ENCODE results near the gene WSB2. TPM values are rescaled to one million over a fixed set of nuclear protein-coding genes. Genes with fewer than 3 reads are reported as not detected.

Gene WSB2
- total and polyA plus RNA-seq, 9 of the 15 experiments (the other 6 are each of a cell fraction or from before 2014, with no cell fraction given) = 31.4 to 77.6 (median 52.6) TPM

DNA sequence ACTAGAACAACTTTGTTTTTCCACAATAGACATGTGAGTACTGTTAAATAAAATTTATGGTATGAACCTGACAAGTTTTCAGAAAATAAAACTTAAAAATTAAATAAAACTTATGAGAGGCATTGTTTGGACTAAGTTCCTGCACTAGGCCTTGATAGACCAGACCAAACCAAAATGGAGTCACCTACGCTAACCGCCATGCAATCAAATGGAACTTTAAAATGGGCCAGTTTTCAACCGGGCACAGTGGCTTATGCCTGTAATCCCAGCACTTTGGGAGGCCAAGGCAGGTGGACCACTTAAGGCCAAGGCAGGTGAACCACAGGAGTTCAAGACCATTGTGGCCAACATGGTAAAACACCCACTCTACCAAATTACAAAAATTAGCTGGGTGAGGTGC is 49.6 kb downstream of the WSB2 start (continued):
- TF ChIP-seq, protein P1, sequence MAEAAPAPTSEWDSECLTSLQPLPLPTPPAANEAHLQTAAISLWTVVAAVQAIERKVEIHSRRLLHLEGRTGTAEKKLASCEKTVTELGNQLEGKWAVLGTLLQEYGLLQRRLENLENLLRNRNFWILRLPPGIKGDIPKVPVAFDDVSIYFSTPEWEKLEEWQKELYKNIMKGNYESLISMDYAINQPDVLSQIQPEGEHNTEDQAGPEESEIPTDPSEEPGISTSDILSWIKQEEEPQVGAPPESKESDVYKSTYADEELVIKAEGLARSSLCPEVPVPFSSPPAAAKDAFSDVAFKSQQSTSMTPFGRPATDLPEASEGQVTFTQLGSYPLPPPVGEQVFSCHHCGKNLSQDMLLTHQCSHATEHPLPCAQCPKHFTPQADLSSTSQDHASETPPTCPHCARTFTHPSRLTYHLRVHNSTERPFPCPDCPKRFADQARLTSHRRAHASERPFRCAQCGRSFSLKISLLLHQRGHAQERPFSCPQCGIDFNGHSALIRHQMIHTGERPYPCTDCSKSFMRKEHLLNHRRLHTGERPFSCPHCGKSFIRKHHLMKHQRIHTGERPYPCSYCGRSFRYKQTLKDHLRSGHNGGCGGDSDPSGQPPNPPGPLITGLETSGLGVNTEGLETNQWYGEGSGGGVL (CRISPR knock-in tag; IDR thresholded peaks at IDR 0.05) = peak; percentile 44; the same call in 1 of the 2 replicates
- TF ChIP-seq PTTG1 (tag; IDR thresholded peaks at IDR 0.05; ENCODE audit: low read depth) = peak; percentile 83
- TF ChIP-seq, protein P2, sequence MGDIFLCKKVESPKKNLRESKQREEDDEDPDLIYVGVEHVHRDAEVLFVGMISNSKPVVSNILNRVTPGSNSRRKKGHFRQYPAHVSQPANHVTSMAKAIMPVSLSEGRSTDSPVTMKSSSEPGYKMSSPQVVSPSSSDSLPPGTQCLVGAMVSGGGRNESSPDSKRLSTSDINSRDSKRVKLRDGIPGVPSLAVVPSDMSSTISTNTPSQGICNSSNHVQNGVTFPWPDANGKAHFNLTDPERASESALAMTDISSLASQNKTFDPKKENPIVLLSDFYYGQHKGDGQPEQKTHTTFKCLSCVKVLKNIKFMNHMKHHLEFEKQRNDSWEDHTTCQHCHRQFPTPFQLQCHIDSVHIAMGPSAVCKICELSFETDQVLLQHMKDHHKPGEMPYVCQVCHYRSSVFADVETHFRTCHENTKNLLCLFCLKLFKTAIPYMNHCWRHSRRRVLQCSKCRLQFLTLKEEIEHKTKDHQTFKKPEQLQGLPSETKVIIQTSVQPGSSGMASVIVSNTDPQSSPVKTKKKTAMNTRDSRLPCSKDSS (IDR thresholded peaks at IDR 0.05; ENCODE audit: low read depth, partially characterized antibody) = no peak

DNA sequence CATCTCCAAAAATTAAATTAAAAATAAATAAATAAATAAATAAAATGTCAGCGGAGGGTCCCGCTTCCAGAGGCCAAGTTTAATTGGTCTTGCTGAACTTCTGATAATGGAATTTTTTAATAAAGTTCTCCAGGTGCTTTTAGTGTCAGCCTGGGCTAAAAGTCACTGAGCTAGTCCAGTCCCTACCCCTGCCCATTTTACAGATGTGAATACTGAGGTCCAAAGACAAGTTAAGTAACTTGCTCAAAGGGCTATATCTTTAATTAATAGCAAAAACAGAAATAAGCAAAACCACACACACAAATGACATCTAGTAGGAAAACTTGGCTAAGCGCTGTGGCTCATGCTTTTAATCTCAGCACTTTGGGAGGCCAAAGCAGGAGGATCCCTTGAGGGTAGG is 50.1 kb downstream of the WSB2 start:
- H3K9ac ChIP-seq (ENCODE audit: insufficient read depth in 1 of 2, low read depth in 2 of 2, low read length in 2 of 2) = no peak overlapping the region
- peaks cover 4 to 14% of the 10 kb centered on the region in 2 experiments; a peak in 4 of 5 replicates for H3K27me3 ChIP-seq (ENCODE audit: control insufficient read depth in 2 of 2, insufficient read depth in 2 of 2, low read length in 2 of 2)
- no peak overlapping the region for H3K4me2 ChIP-seq (ENCODE audit: insufficient read depth, low read length)
- DNase-seq (ENCODE audit: extremely low read depth in 1 of 4, low spot score in 3 of 4) (no peak), ATAC-seq (no peak), FAIRE-seq (no peak)
- no peak overlapping the region for H3K27ac ChIP-seq (ENCODE audit: extremely low read depth, low read depth, low read length)
- peaks cover 6 to 12% of the 10 kb centered on the region in 2 experiments; a peak in 3 of 5 replicates for H3K4me1 ChIP-seq (replicated peaks in 1 of 2; ENCODE audit: control insufficient read depth in 2 of 2, insufficient read depth in 2 of 2, low read length in 2 of 2)
- H3K4me3 ChIP-seq = no peak overlapping the region
- no TSS peak for BruUV-seq (replicated peaks)
- H4K20me1 ChIP-seq (replicated peaks; ENCODE audit: control insufficient read depth, insufficient read depth, low read length) = no peaks in the 10 kb centered on the region
- ChIA-PET POLR2A (interaction anchor here (0.6 kb wide), 1 partner anchor 812 kb away, joined by 3 read pairs; no protein-coding TSS in a partner anchor), CTCF (ENCODE audit: low intra/inter-chr PET ratio) (no interaction called here)
- H3K36me3 ChIP-seq (ENCODE audit: control insufficient read depth, insufficient read depth, low read length) = no peaks in the 10 kb centered on the region
- H3K9me3 ChIP-seq (replicated peaks; ENCODE audit: control insufficient read depth, insufficient read depth, low read depth, low read length) = no peaks in the 10 kb centered on the region
- no peak overlapping the region for H2AFZ ChIP-seq (ENCODE audit: low read depth, low read length)
- H3K9me1 ChIP-seq (ENCODE audit: control insufficient read depth, insufficient read depth, low read length) = no peaks in the 10 kb centered on the region
- in situ Hi-C loops (cut with MboI) = no loop called here
- intact Hi-C loops (cut with micrococcal nuclease) = no loop called here
- no peaks in the 10 kb centered on the region for H3K79me2 ChIP-seq (ENCODE audit: control insufficient read depth, insufficient read depth, low read length)
- WGBS (ENCODE audit: insufficient coverage, low coverage, missing lambda C conversion rate) = 91% methylated on average over 3 of the region's 3 CpGs
- peak; percentile 16 to 62; a peak in 2 of 4 replicates for TF ChIP-seq KDM1A (IDR thresholded peaks at IDR 0.05)
- TF ChIP-seq, protein P3, sequence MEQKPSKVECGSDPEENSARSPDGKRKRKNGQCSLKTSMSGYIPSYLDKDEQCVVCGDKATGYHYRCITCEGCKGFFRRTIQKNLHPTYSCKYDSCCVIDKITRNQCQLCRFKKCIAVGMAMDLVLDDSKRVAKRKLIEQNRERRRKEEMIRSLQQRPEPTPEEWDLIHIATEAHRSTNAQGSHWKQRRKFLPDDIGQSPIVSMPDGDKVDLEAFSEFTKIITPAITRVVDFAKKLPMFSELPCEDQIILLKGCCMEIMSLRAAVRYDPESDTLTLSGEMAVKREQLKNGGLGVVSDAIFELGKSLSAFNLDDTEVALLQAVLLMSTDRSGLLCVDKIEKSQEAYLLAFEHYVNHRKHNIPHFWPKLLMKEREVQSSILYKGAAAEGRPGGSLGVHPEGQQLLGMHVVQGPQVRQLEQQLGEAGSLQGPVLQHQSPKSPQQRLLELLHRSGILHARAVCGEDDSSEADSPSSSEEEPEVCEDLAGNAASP (IDR thresholded peaks at IDR 0.05) = no peak
- TF ChIP-seq, protein P4, sequence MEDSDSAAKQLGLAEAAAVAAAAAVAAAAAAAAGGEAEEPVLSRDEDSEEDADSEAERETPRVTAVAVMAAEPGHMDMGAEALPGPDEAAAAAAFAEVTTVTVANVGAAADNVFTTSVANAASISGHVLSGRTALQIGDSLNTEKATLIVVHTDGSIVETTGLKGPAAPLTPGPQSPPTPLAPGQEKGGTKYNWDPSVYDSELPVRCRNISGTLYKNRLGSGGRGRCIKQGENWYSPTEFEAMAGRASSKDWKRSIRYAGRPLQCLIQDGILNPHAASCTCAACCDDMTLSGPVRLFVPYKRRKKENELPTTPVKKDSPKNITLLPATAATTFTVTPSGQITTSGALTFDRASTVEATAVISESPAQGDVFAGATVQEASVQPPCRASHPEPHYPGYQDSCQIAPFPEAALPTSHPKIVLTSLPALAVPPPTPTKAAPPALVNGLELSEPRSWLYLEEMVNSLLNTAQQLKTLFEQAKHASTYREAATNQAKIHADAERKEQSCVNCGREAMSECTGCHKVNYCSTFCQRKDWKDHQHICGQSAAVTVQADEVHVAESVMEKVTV (CRISPR knock-in tag; IDR thresholded peaks at IDR 0.05) = no peak
- peak; percentile 91 for TF ChIP-seq RBM25 (IDR thresholded peaks at IDR 0.05; ENCODE audit: low read depth, low read length, severe bottlenecking)
- TF ChIP-seq BCOR (IDR thresholded peaks at IDR 0.05) = peak; percentile 66

Measured in K562 (cell line).